ENCODE data around the gene LPAR2.

GRCh38 chr19:19597809-19598306, 30.2 kb downstream of the LPAR2 start:
- TF ChIP-seq CTCF (conservative IDR thresholded peaks at IDR 0.05; ENCODE audit: low read depth in 2 of 2) = no peak
- no peak for TF ChIP-seq EZH2 (IDR thresholded peaks at IDR 0.05; ENCODE audit: low read depth, unreplicated experiment)
- no peak for TF ChIP-seq ZNF114 (CRISPR knock-in tag; IDR thresholded peaks at IDR 0.05)
- no peak for TF ChIP-seq REST (IDR thresholded peaks at IDR 0.05; ENCODE audit: unreplicated experiment)
- TF ChIP-seq POLR2AphosphoS5 (IDR thresholded peaks at IDR 0.05; ENCODE audit: low read depth) = no peak
- no peak for TF ChIP-seq CREB1 (CRISPR knock-in tag; IDR thresholded peaks at IDR 0.05; ENCODE audit: low read depth)
- no peak for TF ChIP-seq EZH2phosphoT487 (IDR thresholded peaks at IDR 0.05; ENCODE audit: unreplicated experiment)
- TF ChIP-seq NANOG (IDR thresholded peaks at IDR 0.05; ENCODE audit: borderline replicate concordance) = no peak
- TF ChIP-seq ZNF331 (CRISPR knock-in tag; IDR thresholded peaks at IDR 0.05; ENCODE audit: low read depth) = no peak
- no peak for TF ChIP-seq ETS1 (IDR thresholded peaks at IDR 0.05)

Data from GM23338 (cell line).